ENCODE measurements around the gene KCNA2.

KCNA2 gene

DNA sequence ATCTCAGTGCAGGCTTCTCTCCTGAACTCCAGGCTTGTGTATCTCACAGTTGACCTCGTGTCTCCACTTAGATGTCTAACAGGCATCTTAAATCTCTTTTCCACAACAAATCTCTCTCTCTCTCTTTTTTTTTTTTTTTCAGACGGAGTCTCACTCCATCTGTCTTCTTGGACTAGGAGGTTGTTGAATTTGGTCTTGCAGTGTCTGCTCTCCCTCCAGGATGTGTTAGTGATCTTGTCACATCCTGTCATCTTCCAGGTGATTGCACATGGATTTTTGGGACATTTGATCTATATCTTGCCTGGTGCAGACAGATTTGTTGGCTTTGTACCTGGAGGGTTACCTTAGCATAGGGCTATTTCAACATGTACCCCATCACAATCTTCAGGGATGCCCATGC lies 60.7 kb downstream of the KCNA2 start:
- no peak overlapping the region for H3K4me3 ChIP-seq (ENCODE audit: low read depth, low read length)
- in situ Hi-C loops (cut with HindIII; ENCODE audit: low sequenced_read_pairs): no loop called here
- no peak for DNase-seq (ENCODE audit: low read depth, low spot score)
- TF ChIP-seq, protein P1, sequence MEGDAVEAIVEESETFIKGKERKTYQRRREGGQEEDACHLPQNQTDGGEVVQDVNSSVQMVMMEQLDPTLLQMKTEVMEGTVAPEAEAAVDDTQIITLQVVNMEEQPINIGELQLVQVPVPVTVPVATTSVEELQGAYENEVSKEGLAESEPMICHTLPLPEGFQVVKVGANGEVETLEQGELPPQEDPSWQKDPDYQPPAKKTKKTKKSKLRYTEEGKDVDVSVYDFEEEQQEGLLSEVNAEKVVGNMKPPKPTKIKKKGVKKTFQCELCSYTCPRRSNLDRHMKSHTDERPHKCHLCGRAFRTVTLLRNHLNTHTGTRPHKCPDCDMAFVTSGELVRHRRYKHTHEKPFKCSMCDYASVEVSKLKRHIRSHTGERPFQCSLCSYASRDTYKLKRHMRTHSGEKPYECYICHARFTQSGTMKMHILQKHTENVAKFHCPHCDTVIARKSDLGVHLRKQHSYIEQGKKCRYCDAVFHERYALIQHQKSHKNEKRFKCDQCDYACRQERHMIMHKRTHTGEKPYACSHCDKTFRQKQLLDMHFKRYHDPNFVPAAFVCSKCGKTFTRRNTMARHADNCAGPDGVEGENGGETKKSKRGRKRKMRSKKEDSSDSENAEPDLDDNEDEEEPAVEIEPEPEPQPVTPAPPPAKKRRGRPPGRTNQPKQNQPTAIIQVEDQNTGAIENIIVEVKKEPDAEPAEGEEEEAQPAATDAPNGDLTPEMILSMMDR (IDR thresholded peaks at IDR 0.05; ENCODE audit: low read depth, low read length): no peak

DNA sequence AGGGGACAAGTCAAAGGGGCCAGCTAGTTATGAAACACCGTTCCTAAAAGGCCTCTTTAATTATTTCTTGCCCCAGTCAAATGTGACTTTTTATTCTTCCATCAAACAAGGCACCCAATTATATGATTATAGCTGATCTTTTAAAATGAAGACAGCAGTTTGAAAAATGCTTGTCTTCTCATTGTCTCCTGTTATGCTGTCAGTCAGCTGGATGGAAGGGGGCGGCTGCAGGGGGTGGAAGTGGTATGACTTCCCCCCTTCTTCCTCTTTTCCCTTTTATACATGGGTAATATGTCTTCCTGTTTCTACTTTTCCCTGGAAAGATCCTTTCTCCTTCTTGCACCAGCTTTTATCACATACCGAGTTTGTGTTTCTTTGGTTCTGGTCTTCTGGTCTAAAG lies 61.4 kb downstream of the KCNA2 start:
- in situ Hi-C loops (cut with HindIII; ENCODE audit: low sequenced_read_pairs): no loop called here
- TF ChIP-seq, protein P1 (IDR thresholded peaks at IDR 0.05; ENCODE audit: low read depth, low read length): no peak
- no peak overlapping the region for H3K4me3 ChIP-seq (ENCODE audit: low read depth, low read length)
- DNase-seq (ENCODE audit: low read depth, low spot score): no peak

Data from astrocyte of the spinal cord (primary cell).